Neural progenitor cell (in vitro differentiated cells): Measurements from ENCODE around the gene SEMA7A. TPM values are rescaled to one million over a fixed set of nuclear protein-coding genes. Genes with fewer than 3 reads are reported as not detected.
A peak's percentile ranks its signal among the peaks of the same experiment; 100 is the strongest.
"Not testable (repeated sequence)": the region's sequence is repeated elsewhere in the genome, so short reads cannot be mapped to it uniquely, and the experiment has no call there.

Source experiments
- DNase-seq: peaks from one replicate; pipeline ENCODE4 v3.0.0-alpha.2; 2016; ENCODE audit warnings: low spot score
- H2AFZ ChIP-seq: fragments of 200-600 bp; sonication (generic); replicated peaks from 2 replicates; pipeline ENCODE4 v1.6.1; 2016; ENCODE audit warnings: antibody characterized with exemption
- H3F3A ChIP-seq: fragments of 200-600 bp; sonication (generic); 2 replicates; pipeline ENCODE4 v1.6.1; 2016; ENCODE audit warnings: antibody characterized with exemption, low read depth
- H3K27ac ChIP-seq: fragments of 200-600 bp; sonication (generic); 2 replicates; pipeline ENCODE4 v1.5.1; 2016; ENCODE audit warnings: mild to moderate bottlenecking
- H3K27me3 ChIP-seq: fragments of 200-600 bp; sonication (generic); 2 replicates; pipeline ENCODE4 v1.6.1; 2016; ENCODE audit warnings: mild to moderate bottlenecking, moderate library complexity
- H3K36me3 ChIP-seq: fragments of 200-600 bp; sonication (generic); 2 replicates; pipeline ENCODE4 v1.5.1; 2016
- H3K4me1 ChIP-seq: fragments of 200-600 bp; sonication (generic); 2 replicates; pipeline ENCODE4 v1.6.1; 2016; ENCODE audit warnings: mixed run types
- H3K4me2 ChIP-seq: fragments of 200-600 bp; sonication (generic); 2 replicates; pipeline ENCODE4 v1.6.1; 2016
- H3K4me3 ChIP-seq: fragments of 200-600 bp; sonication (generic); 2 replicates; pipeline ENCODE4 v1.5.1; 2016
- H3K79me2 ChIP-seq: fragments of 200-600 bp; sonication (generic); 2 replicates; pipeline ENCODE4 v1.6.1; 2016; ENCODE audit warnings: low read depth
- H3K9ac ChIP-seq: fragments of 200-600 bp; sonication (generic); 2 replicates; pipeline ENCODE4 v1.6.1; 2016
- H3K9me3 ChIP-seq: fragments of 200-600 bp; sonication (generic); 2 replicates; pipeline ENCODE4 v1.5.1; 2016; ENCODE audit warnings: low read depth
- H4K20me1 ChIP-seq: fragments of 200-600 bp; sonication (generic); 2 replicates; pipeline ENCODE4 v1.6.1; 2016; ENCODE audit warnings: low read depth
- H3K27ac Mint-ChIP-seq: 3 replicates; pipeline ENCODE4 v1.8.0; 2021; ENCODE audit warnings: mixed read lengths
- H3K27me3 Mint-ChIP-seq: 2 replicates; pipeline ENCODE4 v1.8.0; 2022; ENCODE audit warnings: low read depth, mild to moderate bottlenecking, inconsistent platforms, moderate library complexity, mixed read lengths; ENCODE audit not compliant: insufficient read depth
- H3K36me3 Mint-ChIP-seq: 3 replicates; pipeline ENCODE4 v1.8.0; 2021; ENCODE audit warnings: mixed read lengths
- H3K4me1 Mint-ChIP-seq: 3 replicates; pipeline ENCODE4 v1.8.0; 2021; ENCODE audit warnings: mixed read lengths
- H3K4me3 Mint-ChIP-seq: 3 replicates; pipeline ENCODE4 v1.8.0; 2021; ENCODE audit warnings: mild to moderate bottlenecking, moderate library complexity, mixed read lengths
- H3K9me3 Mint-ChIP-seq: 3 replicates; pipeline ENCODE4 v1.8.0; 2020; ENCODE audit warnings: mixed read lengths
- CTCF ChIP-seq: fragments of 200-600 bp; sonication (generic); IDR thresholded peaks from 2 replicates; pipeline ENCODE4 v1.5.1; 2017; ENCODE audit warnings: antibody characterized with exemption, mild to moderate bottlenecking
- EZH2 ChIP-seq: fragments of 200-600 bp; sonication (generic); IDR thresholded peaks from 2 replicates; pipeline ENCODE4 v1.6.1; 2017; ENCODE audit warnings: antibody characterized with exemption, mild to moderate bottlenecking, moderate library complexity
- EZH2phosphoT487 ChIP-seq: fragments of 200-600 bp; sonication (generic); IDR thresholded peaks from 2 replicates; pipeline ENCODE4 v1.6.1; 2017; ENCODE audit warnings: antibody characterized with exemption
- total RNA-seq: library from RNA; depleted of rRNA; stranded (reverse); fragments of >200 nt; gene quantifications from 2 replicates; pipeline ENCODE4 v1.2.3, GENCODE V29; 2015; ENCODE audit warnings: low replicate concordance

Gene SEMA7A
- total RNA-seq, 1 donor from 2014 or later = 3.5 TPM

- Mint-ChIP-seq H3K27ac (peak overlapping the region; percentile 94), H3K36me3 (peaks cover 31% of the 10 kb centered on the region), H3K4me3 (peak overlapping the region; percentile 98), H3K9me3 (peaks cover 8% of the 10 kb centered on the region), H3K27me3 (no peaks in the 10 kb centered on the region), H3K4me1 (peaks cover 23% of the 10 kb centered on the region)
- peak overlapping the region; percentile 92 for H3K27ac ChIP-seq
- H3F3A ChIP-seq = peaks cover 17% of the 10 kb centered on the region
- H3K4me1 ChIP-seq = peaks cover 15% of the 10 kb centered on the region
- peaks cover 8% of the 10 kb centered on the region for H3K36me3 ChIP-seq
- H3K4me3 ChIP-seq = peak overlapping the region; percentile 82
- H4K20me1 ChIP-seq = no peaks in the 10 kb centered on the region
- H3K27me3 ChIP-seq = no peaks in the 10 kb centered on the region
- peaks cover 43% of the 10 kb centered on the region for H3K79me2 ChIP-seq
- H3K9ac ChIP-seq = peak overlapping the region; percentile 79
- DNase-seq = peak; percentile 52
- peaks cover 5% of the 10 kb centered on the region for H3K9me3 ChIP-seq
- peak overlapping the region; percentile 80 for H2AFZ ChIP-seq
- TF ChIP-seq EZH2 = no peak
- TF ChIP-seq CTCF = no peak
- no peak for TF ChIP-seq EZH2phosphoT487
- peak overlapping the region; percentile 91 for H3K4me2 ChIP-seq
Measured at GRCh38 chr15:74461847-74462511, 28.2 kb upstream of the SEMA7A start.

- Histone ChIP-seq H4K20me1 (no peaks in the 10 kb centered on the region), H3K36me3 (peaks cover 1% of the 10 kb centered on the region), H3K27ac (peak within 1 kb of the TSS; percentile 92), H3F3A (peaks cover 17% of the 10 kb centered on the region), H3K4me3 (peak within 1 kb of the TSS; percentile 82), H3K4me2 (peak within 1 kb of the TSS; percentile 91), H3K9me3 (peaks cover 5% of the 10 kb centered on the region), H3K4me1 (peaks cover 15% of the 10 kb centered on the region), H3K79me2 (peaks cover 43% of the 10 kb centered on the region), H2AFZ (peak within 1 kb of the TSS; percentile 87), H3K27me3 (no peaks in the 10 kb centered on the region), H3K9ac (peak within 1 kb of the TSS; percentile 82)
- Mint-ChIP-seq H3K36me3 (peaks cover 29% of the 10 kb centered on the region), H3K27me3 (no peaks in the 10 kb centered on the region), H3K27ac (peak within 1 kb of the TSS; percentile 94), H3K9me3 (peaks cover 5% of the 10 kb centered on the region), H3K4me1 (peaks cover 23% of the 10 kb centered on the region), H3K4me3 (peak within 1 kb of the TSS; percentile 98)
- DNase-seq = peak; percentile 99
- peak; percentile 20 for TF ChIP-seq CTCF
- no peak for TF ChIP-seq EZH2
- no peak for TF ChIP-seq EZH2phosphoT487
Measured at GRCh38 chr15:74460871-74461846, 27.4 kb upstream of the SEMA7A start, which contains the start of gene UBL7. UBL7 (minus strand) TSS chr15:74461160; CDS start chr15:74458867, 2,293 bp downstream.

GRCh38 chr15:74460298-74460697 is 26.5 kb upstream of the SEMA7A start:
- no peaks in the 10 kb centered on the region for H3K27me3 Mint-ChIP-seq
- H3K4me1 Mint-ChIP-seq = peaks cover 23% of the 10 kb centered on the region
- H3K4me3 Mint-ChIP-seq = peak overlapping the region; percentile 98

GRCh38 chr15:74459798-74460197 is 26.0 kb upstream of the SEMA7A start:
- Histone ChIP-seq H3K4me2 (peak overlapping the region; percentile 91), H3F3A (peaks cover 21% of the 10 kb centered on the region), H3K79me2 (peaks cover 43% of the 10 kb centered on the region), H3K4me1 (peaks cover 15% of the 10 kb centered on the region), H3K4me3 (peak overlapping the region; percentile 82)
- not testable (repeated sequence) for H4K20me1 ChIP-seq, H3K9me3 ChIP-seq, H3K27ac Mint-ChIP-seq, H3K9me3 Mint-ChIP-seq, H3K36me3 ChIP-seq, H2AFZ ChIP-seq, H3K27me3 ChIP-seq, H3K27me3 Mint-ChIP-seq, DNase-seq, H3K27ac ChIP-seq, H3K9ac ChIP-seq
- Mint-ChIP-seq H3K36me3 (peaks cover 23% of the 10 kb centered on the region), H3K4me1 (peaks cover 28% of the 10 kb centered on the region), H3K4me3 (peak overlapping the region; percentile 98)

More at GRCh38 chr15:74460298-74460697, 26.5 kb upstream of the SEMA7A start:
- H3K9me3 ChIP-seq = peaks cover 5% of the 10 kb centered on the region
- peak overlapping the region; percentile 82 for H3K4me3 ChIP-seq
- TF ChIP-seq EZH2 = no peak
- TF ChIP-seq EZH2phosphoT487 = no peak
- no peak for TF ChIP-seq CTCF
- Mint-ChIP-seq H3K36me3 (peaks cover 24% of the 10 kb centered on the region), H3K27ac (peak overlapping the region; percentile 51), H3K9me3 (peaks cover 5% of the 10 kb centered on the region)
- peak overlapping the region; percentile 34 for H3K27ac ChIP-seq
- H3K36me3 ChIP-seq = no peaks in the 10 kb centered on the region
- no peak for DNase-seq
- peaks cover 17% of the 10 kb centered on the region for H3F3A ChIP-seq
- H3K9ac ChIP-seq = peak overlapping the region; percentile 82
- H4K20me1 ChIP-seq = no peaks in the 10 kb centered on the region
- peaks cover 15% of the 10 kb centered on the region for H3K4me1 ChIP-seq
- peak overlapping the region; percentile 91 for H3K4me2 ChIP-seq
- peaks cover 43% of the 10 kb centered on the region for H3K79me2 ChIP-seq
- H3K27me3 ChIP-seq = no peaks in the 10 kb centered on the region
- peak overlapping the region; percentile 87 for H2AFZ ChIP-seq
